GM12891 (cell line): ENCODE measurements around the gene SYCP3.

ENCODE experiments used
- POLR2A ChIP-seq: IDR thresholded peaks from 2 replicates; pipeline ENCODE4 v1.6.1; 2011; ENCODE audit warnings: low read depth, low read length, control low read depth
- SPI1 ChIP-seq: IDR thresholded peaks from 2 replicates; pipeline ENCODE4 v1.6.1; 2011; ENCODE audit warnings: low read depth, low read length, control low read depth

GRCh38 chr12:101694297-101694848 lies 44.9 kb downstream of the SYCP3 start:
- TF ChIP-seq SPI1 (no peak), POLR2A (no peak)
